CD4-positive, alpha-beta T cell treated with Interleukin-6 for 4 hours (primary cell): ENCODE results near the gene B4GALNT4.
"Not testable (repeated sequence)": the region's sequence is repeated elsewhere in the genome, so short reads cannot be mapped to it uniquely, and the experiment has no call there.

Source experiments
- DNase-seq: peaks from one replicate; pipeline ENCODE4 v3.0.0-alpha.2; 2020; ENCODE audit warnings: mixed read lengths

Gene B4GALNT4

GRCh38 chr11:359181-359714, 10.1 kb upstream of the B4GALNT4 start:
- peak; percentile 23 for DNase-seq

GRCh38 chr11:360326-361280, 8.7 kb upstream of the B4GALNT4 start:
- no peak for DNase-seq

GRCh38 chr11:362642-363442, 6.5 kb upstream of the B4GALNT4 start:
- DNase-seq: no peak

- DNase-seq: not testable (repeated sequence)
These were observed 5.9 kb upstream of the B4GALNT4 start for GRCh38 chr11:363443-363805.

GRCh38 chr11:363948-364761, 5.1 kb upstream of the B4GALNT4 start:
- peak; percentile 80 for DNase-seq

- no peak for DNase-seq
These were observed 4.1 kb upstream of the B4GALNT4 start for GRCh38 chr11:364991-365725.

GRCh38 chr11:365831-366230, 3.5 kb upstream of the B4GALNT4 start:
- DNase-seq: no peak

GRCh38 chr11:367956-368413, 1.3 kb upstream of the B4GALNT4 start:
- DNase-seq: no peak

- DNase-seq: no peak
These were observed 624 bp upstream of the B4GALNT4 start for GRCh38 chr11:368414-369335.

- DNase-seq: no peak
These were observed 1.0 kb downstream of the B4GALNT4 start for GRCh38 chr11:370070-370941.

- DNase-seq: no peak
These were observed 1.8 kb downstream of the B4GALNT4 start for GRCh38 chr11:371051-371450.

GRCh38 chr11:371716-372590, 2.7 kb downstream of the B4GALNT4 start:
- DNase-seq: no peak

- no peak for DNase-seq
These were observed 3.8 kb downstream of the B4GALNT4 start for GRCh38 chr11:372809-373715.

GRCh38 chr11:373716-374551, 4.6 kb downstream of the B4GALNT4 start:
- no peak for DNase-seq

GRCh38 chr11:375065-376025, 6.0 kb downstream of the B4GALNT4 start:
- DNase-seq: no peak
